Smooth muscle cell (in vitro differentiated cells): ENCODE measurements around the gene FASTKD1. TPM values are rescaled to one million over a fixed set of nuclear protein-coding genes. Genes with fewer than 3 reads are reported as not detected.
A peak's percentile ranks its signal among the peaks of the same experiment; 100 is the strongest.

Source experiments
- DNase-seq: peaks from one replicate; lab custom pipeline; 2025; ENCODE audit not compliant: unreplicated experiment; lab: John Stamatoyannopoulos, UW
- H2AFZ ChIP-seq: fragments of 200-600 bp; sonication (generic); 2 replicates; pipeline ENCODE4 v1.6.0; 2016; ENCODE audit warnings: antibody characterized with exemption, low read depth, mild to moderate bottlenecking
- H3F3A ChIP-seq: fragments of 200-600 bp; sonication (generic); 2 replicates; pipeline ENCODE4 v1.6.0; 2017; ENCODE audit warnings: antibody characterized with exemption, low read depth
- H3K27ac ChIP-seq: fragments of 200-600 bp; sonication (generic); 2 replicates; pipeline ENCODE4 v1.5.1; 2016; ENCODE audit warnings: low read depth, mild to moderate bottlenecking
- H3K27me3 ChIP-seq: fragments of 200-600 bp; sonication (generic); 2 replicates; pipeline ENCODE4 v1.6.1; 2016; ENCODE audit warnings: low read depth, mild to moderate bottlenecking
- H3K36me3 ChIP-seq: fragments of 200-600 bp; sonication (generic); 2 replicates; pipeline ENCODE4 v1.5.1; 2016; ENCODE audit warnings: low read depth
- H3K4me1 ChIP-seq: fragments of 200-600 bp; sonication (generic); 2 replicates; pipeline ENCODE4 v1.5.1; 2016; ENCODE audit warnings: low read depth
- H3K4me2 ChIP-seq: fragments of 200-600 bp; sonication (generic); 2 replicates; pipeline ENCODE4 v1.6.0; 2016; ENCODE audit warnings: mild to moderate bottlenecking
- H3K4me3 ChIP-seq: fragments of 200-600 bp; sonication (generic); 2 replicates; pipeline ENCODE4 v1.5.1; 2016; ENCODE audit warnings: mild to moderate bottlenecking
- H3K79me2 ChIP-seq: fragments of 200-600 bp; sonication (generic); 2 replicates; pipeline ENCODE4 v1.6.0; 2016; ENCODE audit warnings: low read depth, mild to moderate bottlenecking
- H3K9ac ChIP-seq: fragments of 200-600 bp; sonication (generic); 2 replicates; pipeline ENCODE4 v1.6.0; 2016; ENCODE audit warnings: low read depth
- H3K9me3 ChIP-seq: fragments of 200-600 bp; sonication (generic); replicated peaks from 2 replicates; pipeline ENCODE4 v1.5.1; 2016; ENCODE audit warnings: low read depth
- H4K20me1 ChIP-seq: fragments of 200-600 bp; sonication (generic); 2 replicates; pipeline ENCODE4 v1.6.0; 2016; ENCODE audit warnings: low read depth
- WGBS: methylation state at CpG from one replicate; pipeline ENCODE4 v1.1.7; 2016; ENCODE audit warnings: low lambda C conversion rate; 5-methylcytosine and 5-hydroxymethylcytosine counted together
- polyA plus RNA-seq: library from polyadenylated mRNA; unstranded; fragments of >200 nt; fragmentation: Nextera tagmentation; extraction: Ambion mirVana; gene quantifications from 2 replicates; pipeline ENCODE4 v1.2.1, GENCODE V29; 2016
- total RNA-seq: library from RNA; depleted of rRNA; stranded (reverse); fragments of >200 nt; gene quantifications from 2 replicates; pipeline ENCODE4 v1.2.3, GENCODE V29; 2014
- TF ChIP-seq, protein P1 (sequence below): fragments of 200-600 bp; sonication (generic); IDR thresholded peaks from 2 replicates; pipeline ENCODE4 v1.5.1; 2017; ENCODE audit warnings: borderline replicate concordance, mild to moderate bottlenecking, antibody characterized with exemption; ENCODE audit not compliant: insufficient read depth, poor library complexity, severe bottlenecking

The FASTKD1 gene
- total and polyA plus RNA-seq, 2 experiments from 2014 or later = 17.2 to 26.3 TPM

DNA sequence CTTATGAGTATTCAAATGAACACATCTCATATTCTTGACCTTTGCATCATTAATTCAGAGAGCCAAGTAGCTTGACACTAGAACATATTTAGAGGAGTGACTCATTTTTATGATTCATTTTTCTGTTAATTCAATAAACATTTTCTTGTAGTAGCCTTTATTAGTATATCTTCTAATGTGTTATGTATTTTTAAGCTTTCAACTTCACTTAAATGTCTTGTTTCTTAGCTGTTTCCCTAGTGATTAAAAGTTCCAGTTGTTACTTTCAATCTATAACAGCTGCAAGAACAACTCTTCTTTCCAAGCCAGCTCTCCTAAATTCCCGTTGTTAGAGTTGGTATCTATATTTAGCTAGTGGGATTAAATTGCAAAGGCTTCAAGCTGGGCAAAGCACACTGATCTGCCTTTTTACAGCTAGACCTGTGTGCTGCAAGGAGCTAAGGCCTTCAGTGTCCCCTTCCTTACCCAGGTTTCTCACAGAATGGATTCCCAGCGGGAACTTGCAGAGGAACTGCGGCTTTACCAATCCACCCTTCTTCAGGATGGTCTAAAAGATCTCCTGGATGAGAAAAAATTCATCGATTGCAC is 64.3 kb downstream of the FASTKD1 start, which contains the start of gene KLHL41:
KLHL41 (plus strand) TSS at position 405 of the 588 bp plus-strand sequence; CDS start at position 482, 77 bp downstream.
- H3F3A ChIP-seq = peaks cover 9% of the 10 kb centered on the region
- H4K20me1 ChIP-seq = no peaks in the 10 kb centered on the region
- H3K27ac ChIP-seq = peak within 1 kb of the TSS; percentile 52
- H3K4me3 ChIP-seq = no peak within 1 kb of the TSS
- H3K4me2 ChIP-seq = peak within 1 kb of the TSS; percentile 56
- TF ChIP-seq, protein P1, sequence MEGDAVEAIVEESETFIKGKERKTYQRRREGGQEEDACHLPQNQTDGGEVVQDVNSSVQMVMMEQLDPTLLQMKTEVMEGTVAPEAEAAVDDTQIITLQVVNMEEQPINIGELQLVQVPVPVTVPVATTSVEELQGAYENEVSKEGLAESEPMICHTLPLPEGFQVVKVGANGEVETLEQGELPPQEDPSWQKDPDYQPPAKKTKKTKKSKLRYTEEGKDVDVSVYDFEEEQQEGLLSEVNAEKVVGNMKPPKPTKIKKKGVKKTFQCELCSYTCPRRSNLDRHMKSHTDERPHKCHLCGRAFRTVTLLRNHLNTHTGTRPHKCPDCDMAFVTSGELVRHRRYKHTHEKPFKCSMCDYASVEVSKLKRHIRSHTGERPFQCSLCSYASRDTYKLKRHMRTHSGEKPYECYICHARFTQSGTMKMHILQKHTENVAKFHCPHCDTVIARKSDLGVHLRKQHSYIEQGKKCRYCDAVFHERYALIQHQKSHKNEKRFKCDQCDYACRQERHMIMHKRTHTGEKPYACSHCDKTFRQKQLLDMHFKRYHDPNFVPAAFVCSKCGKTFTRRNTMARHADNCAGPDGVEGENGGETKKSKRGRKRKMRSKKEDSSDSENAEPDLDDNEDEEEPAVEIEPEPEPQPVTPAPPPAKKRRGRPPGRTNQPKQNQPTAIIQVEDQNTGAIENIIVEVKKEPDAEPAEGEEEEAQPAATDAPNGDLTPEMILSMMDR = no peak
- no peak within 1 kb of the TSS for H3K9ac ChIP-seq
- no peaks in the 10 kb centered on the region for H3K27me3 ChIP-seq
- no peaks in the 10 kb centered on the region for H3K36me3 ChIP-seq
- peaks cover 22% of the 10 kb centered on the region for H3K4me1 ChIP-seq
- no peaks in the 10 kb centered on the region for H3K9me3 ChIP-seq
- H3K79me2 ChIP-seq = no peaks in the 10 kb centered on the region
- no peak for DNase-seq
- no peak within 1 kb of the TSS for H2AFZ ChIP-seq
- WGBS = 79% methylated on average over 4 of the region's 4 CpGs

GRCh38 chr2:169507698-169508097 is 66.0 kb downstream of the FASTKD1 start:
- Histone ChIP-seq H3F3A (peaks cover 9% of the 10 kb centered on the region), H4K20me1 (no peaks in the 10 kb centered on the region), H3K4me2 (peak overlapping the region; percentile 2), H3K9ac (peak overlapping the region; percentile 13), H2AFZ (no peak overlapping the region), H3K9me3 (no peaks in the 10 kb centered on the region), H3K4me3 (no peak overlapping the region), H3K79me2 (no peaks in the 10 kb centered on the region), H3K27ac (peak overlapping the region; percentile 71), H3K27me3 (no peaks in the 10 kb centered on the region), H3K36me3 (no peaks in the 10 kb centered on the region), H3K4me1 (peaks cover 22% of the 10 kb centered on the region)
- DNase-seq = no peak
- TF ChIP-seq, protein P1 = no peak

- TF ChIP-seq, protein P1 = no peak
- no peak overlapping the region for H3K4me3 ChIP-seq
- H3K9ac ChIP-seq = no peak overlapping the region
These were observed 69.0 kb downstream of the FASTKD1 start for GRCh38 chr2:169504651-169505050.

More at GRCh38 chr2:169504651-169505050, 69.0 kb downstream of the FASTKD1 start:
- no peak overlapping the region for H2AFZ ChIP-seq
- no peaks in the 10 kb centered on the region for H3K27me3 ChIP-seq
- H3K9me3 ChIP-seq = no peaks in the 10 kb centered on the region
- H3K36me3 ChIP-seq = no peaks in the 10 kb centered on the region
- H3K4me2 ChIP-seq = no peak overlapping the region
- peaks cover 10% of the 10 kb centered on the region for H3K4me1 ChIP-seq
- DNase-seq = no peak
- WGBS = 94% methylated on average over 19 of the region's 19 CpGs
- H3F3A ChIP-seq = peaks cover 9% of the 10 kb centered on the region
- H3K27ac ChIP-seq = no peak overlapping the region
- no peaks in the 10 kb centered on the region for H4K20me1 ChIP-seq
- no peaks in the 10 kb centered on the region for H3K79me2 ChIP-seq
